Measurements from ENCODE around the gene FBXW8.

The FBXW8 gene

GRCh38 chr12:116879509-116880212 is 31.1 kb upstream of the FBXW8 start (continued):
- peak; percentile 16; the same call in 1 of the 2 replicates for TF ChIP-seq ZBTB10 (tag by site-specific recombination; IDR thresholded peaks at IDR 0.05)
- TF ChIP-seq ZSCAN18 (tag by site-specific recombination; IDR thresholded peaks at IDR 0.05) = no peak
- TF ChIP-seq KLF16 (tag by site-specific recombination; IDR thresholded peaks at IDR 0.05) = 0 out of 2 replicates have a peak, but pooled peaks have one; percentile 22
- 0 out of 2 replicates have a peak, but pooled peaks have one; percentile 56 for TF ChIP-seq ZNF580 (tag by site-specific recombination; IDR thresholded peaks at IDR 0.05)
- no peak for TF ChIP-seq ZNF560 (tag by site-specific recombination; IDR thresholded peaks at IDR 0.05; ENCODE audit: borderline replicate concordance)
- TF ChIP-seq SP3 (tag by site-specific recombination; IDR thresholded peaks at IDR 0.05) = 0 out of 2 replicates have a peak, but pooled peaks have one; percentile 36
- no peak for TF ChIP-seq ZNF449 (tag by site-specific recombination; IDR thresholded peaks at IDR 0.05)
- peak; percentile 32; the same call in 1 of the 2 replicates for TF ChIP-seq KLF10 (tag by site-specific recombination; IDR thresholded peaks at IDR 0.05)
- TF ChIP-seq ZNF571 (tag by site-specific recombination; IDR thresholded peaks at IDR 0.05) = no peak
- TF ChIP-seq ZNF639 (tag by site-specific recombination; IDR thresholded peaks at IDR 0.05) = 0 out of 2 replicates have a peak, but pooled peaks have one; percentile 25
- no peak for TF ChIP-seq HOXD13 (CRISPR knock-in tag; IDR thresholded peaks at IDR 0.05; ENCODE audit: borderline replicate concordance)

- Histone ChIP-seq H3K9me3 (ENCODE audit: control insufficient read depth, insufficient read depth, low read depth, low read length) (no peaks in the 10 kb centered on the region), H3K36me3 (ENCODE audit: control insufficient read depth in 2 of 2, insufficient read depth in 1 of 2, low read length in 2 of 2) (no peaks in the 10 kb centered on the region; a peak in 1 of 3 replicates), H3K27ac (ENCODE audit: extremely low read depth, low read depth, low read length) (peak overlapping the region; percentile 84; the same call in 1 of the 2 replicates), H3K4me1 (ENCODE audit: control insufficient read depth, insufficient read depth, low read length) (peaks cover 10% of the 10 kb centered on the region), H3K4me3 (ENCODE audit: low read depth, low read length) (peak overlapping the region; percentile 49)
- CTCF ChIA-PET = interaction anchor here (0.6 to 2.7 kb wide), 7 partner anchors 16 to 177 kb away, joined by 3 to 31 read pairs (median 3); no protein-coding TSS in a partner anchor
- POLR2A ChIA-PET = interaction anchor here (1.4 to 1.7 kb wide), 3 partner anchors 17 to 142 kb away, joined by 3 to 7 read pairs (median 5); partner anchors contain the start of genes RNFT2 and SPRING1
- TF ChIP-seq ZBTB1 (tag by site-specific recombination; IDR thresholded peaks at IDR 0.05) (0 out of 2 replicates have a peak, but pooled peaks have one; percentile 0), ZFP37 (tag by site-specific recombination; IDR thresholded peaks at IDR 0.05) (0 out of 2 replicates have a peak, but pooled peaks have one; percentile 17), IKZF3 (tag by site-specific recombination; IDR thresholded peaks at IDR 0.05) (peak; percentile 15; the same call in 1 of the 2 replicates), ZBTB6 (tag by site-specific recombination; IDR thresholded peaks at IDR 0.05) (peak; percentile 72), SP3 (tag by site-specific recombination; IDR thresholded peaks at IDR 0.05) (no peak), ZFP69B (tag by site-specific recombination; IDR thresholded peaks at IDR 0.05) (0 out of 2 replicates have a peak, but pooled peaks have one; percentile 20), ZNF335 (tag by site-specific recombination; conservative IDR thresholded peaks at IDR 0.05) (peak; percentile 32; the same call in 1 of the 2 replicates), ZNF639 (tag by site-specific recombination; IDR thresholded peaks at IDR 0.05) (0 out of 2 replicates have a peak, but pooled peaks have one; percentile 17), ZNF664 (tag by site-specific recombination; IDR thresholded peaks at IDR 0.05) (no peak; the same call in 1 of the 2 replicates), ZBTB17 (tag by site-specific recombination; IDR thresholded peaks at IDR 0.05) (0 out of 2 replicates have a peak, but pooled peaks have one; percentile 11), BCL11B (tag by site-specific recombination; IDR thresholded peaks at IDR 0.05; ENCODE audit: low read depth) (no peak), ZNF341 (tag by site-specific recombination; IDR thresholded peaks at IDR 0.05; ENCODE audit: low read depth) (peak; percentile 86), ZNF645 (tag by site-specific recombination; IDR thresholded peaks at IDR 0.05) (0 out of 2 replicates have a peak, but pooled peaks have one; percentile 14)
Observed at GRCh38 chr12:116880213-116880816, 30.4 kb upstream of the FBXW8 start.
